ENCODE data around the gene ROR1.

The ROR1 gene

GRCh38 chr1:64065571-64065970, 291.8 kb downstream of the ROR1 start:
- no peaks in the 10 kb centered on the region for H3K9me3 ChIP-seq (ENCODE audit: control insufficient read depth, insufficient read depth, low read length)
- H3K9ac ChIP-seq (ENCODE audit: low read depth, low read length) = no peak overlapping the region
- no peak overlapping the region for H3K4me3 ChIP-seq (ENCODE audit: low read depth, low read length)
- no peaks in the 10 kb centered on the region for H3K36me3 ChIP-seq (ENCODE audit: control insufficient read depth, insufficient read depth, low read length)
- peaks cover 3% of the 10 kb centered on the region for H3K4me1 ChIP-seq (ENCODE audit: control insufficient read depth, insufficient read depth, low read length)
- H3K27me3 ChIP-seq (ENCODE audit: control insufficient read depth, insufficient read depth, low read length) = no peaks in the 10 kb centered on the region

- H3K4me1 ChIP-seq (ENCODE audit: control insufficient read depth, insufficient read depth, low read length) = peaks cover 29% of the 10 kb centered on the region
- no peaks in the 10 kb centered on the region for H3K36me3 ChIP-seq (ENCODE audit: control insufficient read depth, insufficient read depth, low read length)
- no peaks in the 10 kb centered on the region for H3K27me3 ChIP-seq (ENCODE audit: control insufficient read depth, insufficient read depth, low read length)
- H3K4me3 ChIP-seq (ENCODE audit: low read depth, low read length) = no peak overlapping the region
- no peaks in the 10 kb centered on the region for H3K9me3 ChIP-seq (ENCODE audit: control insufficient read depth, insufficient read depth, low read length)
- no peak overlapping the region for H3K9ac ChIP-seq (ENCODE audit: low read depth, low read length)
Observed at GRCh38 chr1:64072089-64072793, 298.4 kb downstream of the ROR1 start.

GRCh38 chr1:64073705-64074104, 299.9 kb downstream of the ROR1 start:
- Histone ChIP-seq H3K9me3 (ENCODE audit: control insufficient read depth, insufficient read depth, low read length) (no peaks in the 10 kb centered on the region), H3K27me3 (ENCODE audit: control insufficient read depth, insufficient read depth, low read length) (no peaks in the 10 kb centered on the region), H3K4me1 (ENCODE audit: control insufficient read depth, insufficient read depth, low read length) (peaks cover 29% of the 10 kb centered on the region), H3K9ac (ENCODE audit: low read depth, low read length) (no peak overlapping the region), H3K4me3 (ENCODE audit: low read depth, low read length) (no peak overlapping the region), H3K36me3 (ENCODE audit: control insufficient read depth, insufficient read depth, low read length) (no peaks in the 10 kb centered on the region)

- Histone ChIP-seq H3K9me3 (ENCODE audit: control insufficient read depth, insufficient read depth, low read length) (no peaks in the 10 kb centered on the region), H3K9ac (ENCODE audit: low read depth, low read length) (no peak overlapping the region), H3K4me1 (ENCODE audit: control insufficient read depth, insufficient read depth, low read length) (peaks cover 29% of the 10 kb centered on the region), H3K4me3 (ENCODE audit: low read depth, low read length) (no peak overlapping the region), H3K36me3 (ENCODE audit: control insufficient read depth, insufficient read depth, low read length) (no peaks in the 10 kb centered on the region), H3K27me3 (ENCODE audit: control insufficient read depth, insufficient read depth, low read length) (no peaks in the 10 kb centered on the region)
Observed at GRCh38 chr1:64074767-64075166, 300.9 kb downstream of the ROR1 start.

GRCh38 chr1:64077281-64077940, 303.6 kb downstream of the ROR1 start:
- Histone ChIP-seq H3K27me3 (ENCODE audit: control insufficient read depth, insufficient read depth, low read length) (no peaks in the 10 kb centered on the region), H3K9me3 (ENCODE audit: control insufficient read depth, insufficient read depth, low read length) (no peaks in the 10 kb centered on the region), H3K9ac (ENCODE audit: low read depth, low read length) (no peak overlapping the region), H3K36me3 (ENCODE audit: control insufficient read depth, insufficient read depth, low read length) (no peaks in the 10 kb centered on the region), H3K4me1 (ENCODE audit: control insufficient read depth, insufficient read depth, low read length) (peaks cover 28% of the 10 kb centered on the region), H3K4me3 (ENCODE audit: low read depth, low read length) (no peak overlapping the region)

GRCh38 chr1:64080941-64081562, 307.2 kb downstream of the ROR1 start:
- no peaks in the 10 kb centered on the region for H3K9me3 ChIP-seq (ENCODE audit: control insufficient read depth, insufficient read depth, low read length)
- no peaks in the 10 kb centered on the region for H3K27me3 ChIP-seq (ENCODE audit: control insufficient read depth, insufficient read depth, low read length)
- H3K4me1 ChIP-seq (ENCODE audit: control insufficient read depth, insufficient read depth, low read length) = peaks cover 4% of the 10 kb centered on the region
- H3K36me3 ChIP-seq (ENCODE audit: control insufficient read depth, insufficient read depth, low read length) = no peaks in the 10 kb centered on the region
- no peak overlapping the region for H3K4me3 ChIP-seq (ENCODE audit: low read depth, low read length)
- H3K9ac ChIP-seq (ENCODE audit: low read depth, low read length) = no peak overlapping the region

GRCh38 chr1:64082459-64082858, 308.6 kb downstream of the ROR1 start:
- H3K4me1 ChIP-seq (ENCODE audit: control insufficient read depth, insufficient read depth, low read length) = no peaks in the 10 kb centered on the region
- H3K36me3 ChIP-seq (ENCODE audit: control insufficient read depth, insufficient read depth, low read length) = no peaks in the 10 kb centered on the region
- no peak overlapping the region for H3K9ac ChIP-seq (ENCODE audit: low read depth, low read length)
- H3K27me3 ChIP-seq (ENCODE audit: control insufficient read depth, insufficient read depth, low read length) = no peaks in the 10 kb centered on the region
- H3K4me3 ChIP-seq (ENCODE audit: low read depth, low read length) = no peak overlapping the region
- no peaks in the 10 kb centered on the region for H3K9me3 ChIP-seq (ENCODE audit: control insufficient read depth, insufficient read depth, low read length)

GRCh38 chr1:64084451-64084850, 310.6 kb downstream of the ROR1 start:
- no peak overlapping the region for H3K9ac ChIP-seq (ENCODE audit: low read depth, low read length)
- H3K4me3 ChIP-seq (ENCODE audit: low read depth, low read length) = no peak overlapping the region

GRCh38 chr1:64087768-64088167, 314.0 kb downstream of the ROR1 start:
- no peaks in the 10 kb centered on the region for H3K27me3 ChIP-seq (ENCODE audit: control insufficient read depth, insufficient read depth, low read length)
- no peak overlapping the region for H3K4me3 ChIP-seq (ENCODE audit: low read depth, low read length)
- no peak overlapping the region for H3K9ac ChIP-seq (ENCODE audit: low read depth, low read length)
- H3K4me1 ChIP-seq (ENCODE audit: control insufficient read depth, insufficient read depth, low read length) = no peaks in the 10 kb centered on the region
- H3K36me3 ChIP-seq (ENCODE audit: control insufficient read depth, insufficient read depth, low read length) = no peaks in the 10 kb centered on the region
- H3K9me3 ChIP-seq (ENCODE audit: control insufficient read depth, insufficient read depth, low read length) = no peaks in the 10 kb centered on the region

More at GRCh38 chr1:64084451-64084850, 310.6 kb downstream of the ROR1 start:
- no peaks in the 10 kb centered on the region for H3K27me3 ChIP-seq (ENCODE audit: control insufficient read depth, insufficient read depth, low read length)
- H3K4me1 ChIP-seq (ENCODE audit: control insufficient read depth, insufficient read depth, low read length) = no peaks in the 10 kb centered on the region
- no peaks in the 10 kb centered on the region for H3K9me3 ChIP-seq (ENCODE audit: control insufficient read depth, insufficient read depth, low read length)
- no peaks in the 10 kb centered on the region for H3K36me3 ChIP-seq (ENCODE audit: control insufficient read depth, insufficient read depth, low read length)

- H3K4me3 ChIP-seq (ENCODE audit: low read depth, low read length) = no peak overlapping the region
- H3K4me1 ChIP-seq (ENCODE audit: control insufficient read depth, insufficient read depth, low read length) = no peaks in the 10 kb centered on the region
- H3K36me3 ChIP-seq (ENCODE audit: control insufficient read depth, insufficient read depth, low read length) = no peaks in the 10 kb centered on the region
- no peaks in the 10 kb centered on the region for H3K27me3 ChIP-seq (ENCODE audit: control insufficient read depth, insufficient read depth, low read length)
- no peak overlapping the region for H3K9ac ChIP-seq (ENCODE audit: low read depth, low read length)
- H3K9me3 ChIP-seq (ENCODE audit: control insufficient read depth, insufficient read depth, low read length) = no peaks in the 10 kb centered on the region
Observed at GRCh38 chr1:64090436-64090835, 316.6 kb downstream of the ROR1 start.

GRCh38 chr1:64092851-64093371, 319.1 kb downstream of the ROR1 start:
- Histone ChIP-seq H3K9me3 (ENCODE audit: control insufficient read depth, insufficient read depth, low read length) (no peaks in the 10 kb centered on the region), H3K36me3 (ENCODE audit: control insufficient read depth, insufficient read depth, low read length) (no peaks in the 10 kb centered on the region), H3K27me3 (ENCODE audit: control insufficient read depth, insufficient read depth, low read length) (no peaks in the 10 kb centered on the region), H3K4me1 (ENCODE audit: control insufficient read depth, insufficient read depth, low read length) (no peaks in the 10 kb centered on the region), H3K9ac (ENCODE audit: low read depth, low read length) (no peak overlapping the region), H3K4me3 (ENCODE audit: low read depth, low read length) (no peak overlapping the region)

- Histone ChIP-seq H3K36me3 (ENCODE audit: control insufficient read depth, insufficient read depth, low read length) (no peaks in the 10 kb centered on the region), H3K27me3 (ENCODE audit: control insufficient read depth, insufficient read depth, low read length) (no peaks in the 10 kb centered on the region), H3K9ac (ENCODE audit: low read depth, low read length) (no peak overlapping the region), H3K4me1 (ENCODE audit: control insufficient read depth, insufficient read depth, low read length) (no peaks in the 10 kb centered on the region), H3K9me3 (ENCODE audit: control insufficient read depth, insufficient read depth, low read length) (no peaks in the 10 kb centered on the region), H3K4me3 (ENCODE audit: low read depth, low read length) (no peak overlapping the region)
Observed at GRCh38 chr1:64093941-64094340, 320.1 kb downstream of the ROR1 start.
